IPS-20b (cell line): Measurements from ENCODE around the gene NR6A1.

Experiments
- H3K27ac ChIP-seq: one replicate; pipeline ENCODE4 v1.5.1; 2013; ENCODE audit warnings: low read length
- H3K27me3 ChIP-seq: 2 replicates; pipeline ENCODE4 v1.6.1; 2013; ENCODE audit warnings: mild to moderate bottlenecking, low read length, inconsistent platforms; ENCODE audit not compliant: insufficient read depth
- H3K36me3 ChIP-seq: 2 replicates; pipeline ENCODE4 v1.6.1; 2013; ENCODE audit warnings: low read depth, mild to moderate bottlenecking, inconsistent platforms, low read length, moderate library complexity; ENCODE audit not compliant: insufficient read depth
- H3K4me1 ChIP-seq: 2 replicates; pipeline ENCODE4 v1.6.1; 2013; ENCODE audit warnings: mild to moderate bottlenecking, control low read depth, inconsistent platforms, low read length, moderate library complexity; ENCODE audit not compliant: insufficient read depth
- H3K4me3 ChIP-seq: 2 replicates; pipeline ENCODE4 v1.5.1; 2013; ENCODE audit warnings: mild to moderate bottlenecking, low read length, inconsistent platforms
- H3K9ac ChIP-seq: 2 replicates; pipeline ENCODE4 v1.6.1; 2013; ENCODE audit warnings: low read depth, mild to moderate bottlenecking, inconsistent platforms, low read length, moderate library complexity
- H3K9me3 ChIP-seq: 2 replicates; pipeline ENCODE4 v1.6.1; 2013; ENCODE audit warnings: mild to moderate bottlenecking, low read depth, low read length, inconsistent platforms; ENCODE audit not compliant: insufficient read depth

NR6A1 gene

DNA sequence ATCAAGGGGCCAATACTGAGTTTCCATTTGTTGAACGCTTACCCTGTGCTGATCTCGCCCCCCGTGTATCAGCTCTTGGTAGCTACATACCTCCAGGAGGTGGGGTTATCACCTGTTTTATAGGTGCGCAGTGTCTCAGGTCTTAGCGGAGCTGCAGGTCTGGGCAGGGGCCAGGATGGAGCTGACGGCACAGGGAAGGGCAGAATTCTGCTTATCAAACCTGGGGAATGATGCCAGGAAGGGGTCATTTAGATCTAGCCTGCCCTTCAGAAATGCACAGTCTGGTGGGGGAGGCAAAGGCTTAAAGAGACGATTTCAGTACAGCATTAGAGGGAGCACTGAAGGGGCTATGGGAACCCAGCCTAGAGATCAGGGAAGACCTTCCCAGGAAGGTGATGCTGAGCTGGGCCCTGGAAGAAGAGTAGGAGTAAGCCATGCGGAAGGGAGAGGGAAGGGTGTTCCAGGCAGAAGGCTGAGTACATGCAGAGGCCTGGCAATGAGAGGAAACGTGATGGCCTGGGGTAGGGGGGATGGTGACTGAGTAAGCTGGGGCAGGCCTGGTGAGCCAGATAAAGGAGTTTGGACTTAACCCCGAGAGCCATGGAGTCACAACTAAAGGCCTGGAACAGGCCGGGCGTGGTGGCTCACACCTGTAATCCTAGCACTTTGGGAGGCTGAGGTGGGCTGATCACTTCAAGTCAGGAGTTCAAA is 37.3 kb upstream of the NR6A1 start:
- no peak overlapping the region for H3K27ac ChIP-seq
- H3K9me3 ChIP-seq = no peaks in the 10 kb centered on the region
- no peak overlapping the region for H3K9ac ChIP-seq
- no peaks in the 10 kb centered on the region for H3K27me3 ChIP-seq
- H3K36me3 ChIP-seq = no peaks in the 10 kb centered on the region
- H3K4me3 ChIP-seq = no peak overlapping the region
- H3K4me1 ChIP-seq = peaks cover 15% of the 10 kb centered on the region

DNA sequence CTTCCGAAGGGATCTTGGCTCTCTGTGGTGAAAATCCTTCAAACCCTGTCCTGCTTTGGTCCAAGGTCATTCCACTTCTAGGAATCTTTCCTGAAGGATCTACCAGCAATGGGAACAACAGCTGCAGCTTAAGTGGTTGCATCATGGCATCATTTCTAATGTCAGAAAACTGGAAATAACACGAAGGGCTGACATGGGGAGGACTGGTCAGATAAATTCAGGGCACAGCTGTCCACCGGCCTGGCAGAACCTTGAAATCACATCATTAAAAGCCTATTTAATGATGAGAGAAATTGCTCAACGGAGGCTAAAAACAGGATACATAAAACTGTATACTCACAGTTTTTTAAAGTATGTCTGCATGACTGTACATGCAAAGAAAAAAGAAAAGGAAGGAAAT is 34.1 kb upstream of the NR6A1 start:
- no peak overlapping the region for H3K9ac ChIP-seq
- no peak overlapping the region for H3K27ac ChIP-seq

DNA sequence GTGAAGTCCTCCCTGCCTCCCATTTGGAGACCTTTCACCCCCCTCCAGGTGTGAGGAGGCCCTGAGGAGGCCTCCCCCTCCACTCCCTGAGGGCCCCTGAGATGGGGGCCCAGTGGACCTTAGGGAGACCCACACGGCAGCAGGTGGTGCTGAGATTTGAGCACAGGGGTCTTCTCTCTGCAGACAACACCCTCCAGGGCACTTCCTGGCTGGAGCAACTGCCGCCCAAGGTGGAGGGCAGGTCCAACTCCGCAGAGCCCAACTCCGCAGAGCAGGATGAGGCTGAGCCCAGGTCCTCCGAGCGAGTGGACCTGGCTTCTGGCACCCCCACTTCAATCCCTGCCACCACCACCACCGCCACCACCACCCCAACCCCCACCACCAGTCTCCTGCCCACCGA is 32.8 kb upstream of the NR6A1 start:
- Histone ChIP-seq H3K4me3 (no peak overlapping the region), H3K36me3 (no peaks in the 10 kb centered on the region), H3K4me1 (0 out of 2 replicates have a peak, but pooled peaks cover 3% of the 10 kb centered on the region), H3K9ac (no peak overlapping the region), H3K27me3 (no peaks in the 10 kb centered on the region), H3K27ac (no peak overlapping the region), H3K9me3 (no peaks in the 10 kb centered on the region)

More for the DNA sequence above, 34.1 kb upstream of the NR6A1 start:
- no peaks in the 10 kb centered on the region for H3K36me3 ChIP-seq
- no peak overlapping the region for H3K4me3 ChIP-seq
- H3K4me1 ChIP-seq = peaks cover under 1% of the 10 kb centered on the region; the same call in 1 of the 2 replicates
- no peaks in the 10 kb centered on the region for H3K9me3 ChIP-seq
- no peaks in the 10 kb centered on the region for H3K27me3 ChIP-seq

DNA sequence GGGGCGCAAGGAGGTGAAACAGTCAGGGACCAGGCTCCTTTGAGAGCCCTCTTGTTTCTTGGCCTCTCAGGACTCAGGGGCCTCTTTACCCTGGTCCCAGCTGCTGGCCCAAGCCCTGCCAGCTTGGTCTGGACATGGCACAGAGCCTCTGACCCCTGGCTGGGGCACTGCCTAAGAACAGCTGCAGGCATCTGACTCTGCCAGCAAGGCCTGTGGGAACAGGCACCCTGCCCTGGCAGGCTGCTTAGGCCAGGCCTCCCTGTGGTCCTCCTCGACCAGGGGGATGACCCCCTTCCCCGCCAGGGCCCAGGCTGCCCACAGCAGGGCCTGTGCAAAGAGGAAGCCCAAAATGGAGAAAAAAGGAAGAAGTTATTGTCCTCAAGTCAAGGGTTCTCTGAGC is 31.3 kb upstream of the NR6A1 start:
- Histone ChIP-seq H3K27me3 (no peaks in the 10 kb centered on the region), H3K36me3 (no peaks in the 10 kb centered on the region), H3K4me3 (no peak overlapping the region), H3K4me1 (0 out of 2 replicates have a peak, but pooled peaks cover 3% of the 10 kb centered on the region), H3K9me3 (no peaks in the 10 kb centered on the region), H3K27ac (no peak overlapping the region), H3K9ac (no peak overlapping the region)

- no peaks in the 10 kb centered on the region for H3K27me3 ChIP-seq
- H3K36me3 ChIP-seq = no peaks in the 10 kb centered on the region
- no peak overlapping the region for H3K4me3 ChIP-seq
- no peaks in the 10 kb centered on the region for H3K9me3 ChIP-seq
- no peak overlapping the region for H3K9ac ChIP-seq
- no peak overlapping the region for H3K27ac ChIP-seq
- 0 out of 2 replicates have a peak, but pooled peaks cover 3% of the 10 kb centered on the region for H3K4me1 ChIP-seq
These were observed 30.2 kb upstream of the NR6A1 start for GRCh38 chr9:124801356-124801755.

DNA sequence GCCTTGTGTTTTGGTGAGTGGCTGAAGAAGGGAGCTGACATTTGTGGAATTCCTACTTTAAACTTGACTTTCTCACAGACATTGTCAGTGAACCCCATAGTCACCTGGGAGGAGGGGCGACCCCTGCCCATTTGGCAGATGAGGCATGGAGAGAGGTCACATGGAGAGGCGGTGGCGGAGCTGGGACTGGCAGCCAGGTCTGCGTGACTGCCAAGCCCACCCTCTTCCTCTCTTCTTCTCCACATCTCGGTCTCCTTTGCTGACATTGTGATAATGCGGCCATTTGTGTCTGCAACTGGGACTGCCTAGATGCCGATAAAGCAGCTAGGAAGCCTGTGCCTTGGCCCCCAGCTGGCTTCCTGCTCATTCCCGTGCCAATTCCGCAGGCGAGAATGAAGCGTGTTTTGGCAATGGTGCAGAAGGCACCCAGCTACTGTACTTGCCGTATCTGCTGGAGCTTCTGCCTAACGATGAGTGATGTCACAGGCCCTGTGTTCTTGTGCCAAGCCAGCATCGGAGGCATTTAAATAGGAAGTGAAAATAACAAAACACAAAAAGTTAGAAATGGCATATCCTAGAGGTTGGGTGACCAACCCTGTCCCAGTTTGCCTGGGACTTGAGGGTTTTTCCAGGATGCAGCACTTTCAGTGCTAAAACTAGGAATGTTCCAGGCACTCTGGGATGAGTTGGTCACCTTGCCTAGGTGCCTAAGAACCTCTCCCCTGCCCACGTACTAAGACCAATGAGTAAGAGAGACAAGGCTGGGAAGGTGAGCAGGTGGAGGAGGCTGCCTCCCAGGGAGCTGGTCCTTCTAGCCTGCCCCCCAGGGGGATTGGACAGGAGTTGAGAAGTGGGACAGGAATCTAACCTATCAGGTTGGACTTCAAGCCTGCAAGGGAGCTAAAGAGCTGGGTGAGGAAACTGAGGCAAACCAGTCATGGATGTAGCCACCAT is 29.5 kb upstream of the NR6A1 start:
- Histone ChIP-seq H3K9me3 (no peaks in the 10 kb centered on the region), H3K27ac (no peak overlapping the region), H3K27me3 (no peaks in the 10 kb centered on the region), H3K4me1 (0 out of 2 replicates have a peak, but pooled peaks cover 3% of the 10 kb centered on the region), H3K9ac (no peak overlapping the region), H3K4me3 (no peak overlapping the region), H3K36me3 (no peaks in the 10 kb centered on the region)

DNA sequence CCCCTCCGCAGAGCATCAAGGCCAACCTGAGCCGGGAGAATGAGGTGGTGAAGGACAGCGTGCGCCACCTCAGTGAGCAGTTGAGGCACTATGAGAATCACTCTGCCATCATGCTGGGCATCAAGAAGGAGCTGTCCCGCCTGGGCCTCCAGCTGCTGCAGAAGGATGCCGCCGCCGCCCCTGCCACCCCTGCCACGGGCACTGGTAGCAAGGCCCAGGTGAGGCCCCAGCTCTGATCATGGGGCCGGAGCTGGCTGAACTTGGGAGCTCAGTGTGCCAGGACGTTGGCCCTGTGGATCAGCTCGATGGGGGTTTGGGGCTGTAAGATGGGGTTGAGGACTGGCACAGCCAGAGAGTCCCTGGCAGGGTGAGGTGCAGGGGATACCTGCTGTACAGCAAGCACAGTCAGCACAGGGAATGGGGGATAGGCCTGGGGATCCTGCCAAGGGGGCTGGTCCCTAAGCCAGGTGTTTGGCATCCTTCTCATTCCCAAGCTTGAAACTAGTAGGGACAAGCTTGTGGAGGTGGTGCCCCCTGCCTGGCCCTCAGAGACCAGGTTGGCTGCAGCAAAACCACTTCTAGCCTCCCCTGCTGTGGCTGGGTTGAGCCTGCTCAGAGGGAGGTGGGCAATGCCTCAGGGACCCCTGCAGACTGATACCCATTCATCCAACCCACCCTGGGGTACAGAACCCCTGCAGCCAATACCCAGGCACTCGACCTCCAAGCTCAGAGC is 28.3 kb upstream of the NR6A1 start:
- no peak overlapping the region for H3K27ac ChIP-seq
- H3K27me3 ChIP-seq = no peaks in the 10 kb centered on the region
- H3K9me3 ChIP-seq = no peaks in the 10 kb centered on the region
- no peaks in the 10 kb centered on the region for H3K36me3 ChIP-seq
- H3K9ac ChIP-seq = no peak overlapping the region
- no peak overlapping the region for H3K4me3 ChIP-seq
- 0 out of 2 replicates have a peak, but pooled peaks cover 3% of the 10 kb centered on the region for H3K4me1 ChIP-seq

GRCh38 chr9:124797343-124798103 is 26.4 kb upstream of the NR6A1 start:
- no peaks in the 10 kb centered on the region for H3K9me3 ChIP-seq
- no peaks in the 10 kb centered on the region for H3K27me3 ChIP-seq
- H3K9ac ChIP-seq = no peak overlapping the region
- no peak overlapping the region for H3K27ac ChIP-seq
- H3K36me3 ChIP-seq = no peaks in the 10 kb centered on the region
- no peak overlapping the region for H3K4me3 ChIP-seq
- H3K4me1 ChIP-seq = peaks cover 3% of the 10 kb centered on the region; the same call in 1 of the 2 replicates

GRCh38 chr9:124795881-124796431 is 24.8 kb upstream of the NR6A1 start:
- Histone ChIP-seq H3K4me3 (no peak overlapping the region), H3K9ac (no peak overlapping the region), H3K4me1 (peaks cover 3% of the 10 kb centered on the region; the same call in 1 of the 2 replicates), H3K36me3 (no peaks in the 10 kb centered on the region), H3K9me3 (no peaks in the 10 kb centered on the region), H3K27me3 (no peaks in the 10 kb centered on the region), H3K27ac (no peak overlapping the region)

GRCh38 chr9:124794902-124795491 is 23.9 kb upstream of the NR6A1 start:
- H3K27me3 ChIP-seq = no peaks in the 10 kb centered on the region
- no peak overlapping the region for H3K9ac ChIP-seq
- H3K4me1 ChIP-seq = peaks cover 2% of the 10 kb centered on the region; the same call in 1 of the 2 replicates
- no peaks in the 10 kb centered on the region for H3K9me3 ChIP-seq
- H3K27ac ChIP-seq = no peak overlapping the region
- H3K36me3 ChIP-seq = no peaks in the 10 kb centered on the region
- H3K4me3 ChIP-seq = no peak overlapping the region
